ENCODE data around the gene TMCO6. TPM values are rescaled to one million over a fixed set of nuclear protein-coding genes. Genes with fewer than 3 reads are reported as not detected.

The TMCO6 gene
- total RNA-seq, 1 experiment from 2014 or later: 32.2 TPM

- Mint-ChIP-seq H3K36me3 (peaks cover 32% of the 10 kb centered on the region), H3K4me3 (no peak overlapping the region), H3K27ac (no peak overlapping the region), H3K4me1 (no peaks in the 10 kb centered on the region), H3K27me3 (ENCODE audit: low read depth) (peaks cover 47% of the 10 kb centered on the region), H3K9me3 (peaks cover 46% of the 10 kb centered on the region)
- POLR2A ChIA-PET: no interaction called here
- DNase-seq (ENCODE audit: low spot score): no peak
- TF ChIP-seq HMGXB4 (CRISPR knock-in tag; IDR thresholded peaks at IDR 0.05) (no peak), MAX (CRISPR knock-in tag; IDR thresholded peaks at IDR 0.05) (no peak), ATF2 (CRISPR knock-in tag; IDR thresholded peaks at IDR 0.05; ENCODE audit: borderline replicate concordance, low read depth) (no peak), RORB (CRISPR knock-in tag; IDR thresholded peaks at IDR 0.05) (no peak), NR1H2 (CRISPR knock-in tag; IDR thresholded peaks at IDR 0.05) (no peak), RELA (CRISPR knock-in tag; IDR thresholded peaks at IDR 0.05; ENCODE audit: borderline replicate concordance) (no peak), TCF7 (CRISPR knock-in tag; IDR thresholded peaks at IDR 0.05; ENCODE audit: low read depth) (no peak), ZNF263 (CRISPR knock-in tag; IDR thresholded peaks at IDR 0.05; ENCODE audit: low read depth) (no peak), ZNF232 (CRISPR knock-in tag; IDR thresholded peaks at IDR 0.05) (no peak), SMAD3 (CRISPR knock-in tag; IDR thresholded peaks at IDR 0.05; ENCODE audit: borderline replicate concordance) (no peak), CBFB (CRISPR knock-in tag; IDR thresholded peaks at IDR 0.05; ENCODE audit: low read depth) (no peak)
- CTCF ChIA-PET: no interaction called here
- ATAC-seq: no peak
Observed at GRCh38 chr5:140630292-140631035, 8.8 kb upstream of the TMCO6 start.

GRCh38 chr5:140631036-140631417, 8.2 kb upstream of the TMCO6 start:
- no peak for TF ChIP-seq CREB1 (CRISPR knock-in tag; IDR thresholded peaks at IDR 0.05)
- TF ChIP-seq NFYB (CRISPR knock-in tag; conservative IDR thresholded peaks at IDR 0.05; ENCODE audit: low read depth): no peak
- TF ChIP-seq SP1 (CRISPR knock-in tag; conservative IDR thresholded peaks at IDR 0.05): no peak
- TF ChIP-seq AR (CRISPR knock-in tag; IDR thresholded peaks at IDR 0.05): no peak
- no peak for TF ChIP-seq FOXJ3 (CRISPR knock-in tag; IDR thresholded peaks at IDR 0.05; ENCODE audit: borderline replicate concordance)
- TF ChIP-seq JUN (CRISPR knock-in tag; IDR thresholded peaks at IDR 0.05): no peak
- no peak for TF ChIP-seq ZSCAN18 (CRISPR knock-in tag; IDR thresholded peaks at IDR 0.05)
- no peak for TF ChIP-seq NR3C1 (CRISPR knock-in tag; conservative IDR thresholded peaks at IDR 0.05; ENCODE audit: low read depth)
- no peak for TF ChIP-seq ELF4 (CRISPR knock-in tag; IDR thresholded peaks at IDR 0.05; ENCODE audit: low read depth)
- TF ChIP-seq KAT7 (CRISPR knock-in tag; IDR thresholded peaks at IDR 0.05; ENCODE audit: borderline replicate concordance): no peak
- TF ChIP-seq CTCF (IDR thresholded peaks at IDR 0.05): no peak
- H3K4me1 Mint-ChIP-seq: no peaks in the 10 kb centered on the region
- ChIA-PET CTCF (no interaction called here), POLR2A (no interaction called here)
- peaks cover 29% of the 10 kb centered on the region for H3K36me3 Mint-ChIP-seq
- peaks cover 43% of the 10 kb centered on the region for H3K27me3 Mint-ChIP-seq (ENCODE audit: low read depth)
- no peak overlapping the region for H3K4me3 Mint-ChIP-seq
- H3K9me3 Mint-ChIP-seq: peaks cover 40% of the 10 kb centered on the region
- no peak overlapping the region for H3K27ac Mint-ChIP-seq
- ATAC-seq: no peak
- DNase-seq (ENCODE audit: low spot score): no peak
